ENCODE results near the gene FNIP1. TPM values are rescaled to one million over a fixed set of nuclear protein-coding genes. Genes with fewer than 3 reads are reported as not detected.

FNIP1 gene
- total and polyA plus RNA-seq, 8 donors: 21.5 to 49.3 (median 25.5) TPM

DNA sequence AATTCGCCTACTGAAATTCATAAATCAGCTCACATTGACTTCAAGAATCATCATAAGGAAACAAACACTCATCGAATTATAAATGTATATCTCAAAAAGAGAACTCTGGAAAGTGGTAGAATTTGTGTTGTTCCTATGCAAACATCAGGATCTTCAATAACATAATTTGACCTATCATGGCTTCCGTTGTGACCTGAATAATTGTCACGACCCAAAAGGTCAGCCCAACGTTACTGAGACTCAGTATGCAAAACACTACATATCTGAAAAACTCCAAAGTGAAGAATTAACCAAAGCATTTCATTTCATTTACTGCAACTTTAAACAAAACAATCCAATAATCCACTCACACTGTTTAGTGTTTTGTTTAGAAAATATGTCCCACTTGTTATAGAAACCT is 163.0 kb downstream of the FNIP1 start:
- intact Hi-C loops (cut with DNase I): no loop called here
- DNase-seq (no peak), ATAC-seq (no peak)
- H3K9me3 ChIP-seq: no peaks in the 10 kb centered on the region
- no peaks in the 10 kb centered on the region for H3K27me3 ChIP-seq
- H3K4me3 ChIP-seq: peak overlapping the region; percentile 66 to 76
- H3K27ac ChIP-seq: peak overlapping the region; percentile 99
- H3K36me3 ChIP-seq: no peaks in the 10 kb centered on the region
- TF ChIP-seq, protein P1, sequence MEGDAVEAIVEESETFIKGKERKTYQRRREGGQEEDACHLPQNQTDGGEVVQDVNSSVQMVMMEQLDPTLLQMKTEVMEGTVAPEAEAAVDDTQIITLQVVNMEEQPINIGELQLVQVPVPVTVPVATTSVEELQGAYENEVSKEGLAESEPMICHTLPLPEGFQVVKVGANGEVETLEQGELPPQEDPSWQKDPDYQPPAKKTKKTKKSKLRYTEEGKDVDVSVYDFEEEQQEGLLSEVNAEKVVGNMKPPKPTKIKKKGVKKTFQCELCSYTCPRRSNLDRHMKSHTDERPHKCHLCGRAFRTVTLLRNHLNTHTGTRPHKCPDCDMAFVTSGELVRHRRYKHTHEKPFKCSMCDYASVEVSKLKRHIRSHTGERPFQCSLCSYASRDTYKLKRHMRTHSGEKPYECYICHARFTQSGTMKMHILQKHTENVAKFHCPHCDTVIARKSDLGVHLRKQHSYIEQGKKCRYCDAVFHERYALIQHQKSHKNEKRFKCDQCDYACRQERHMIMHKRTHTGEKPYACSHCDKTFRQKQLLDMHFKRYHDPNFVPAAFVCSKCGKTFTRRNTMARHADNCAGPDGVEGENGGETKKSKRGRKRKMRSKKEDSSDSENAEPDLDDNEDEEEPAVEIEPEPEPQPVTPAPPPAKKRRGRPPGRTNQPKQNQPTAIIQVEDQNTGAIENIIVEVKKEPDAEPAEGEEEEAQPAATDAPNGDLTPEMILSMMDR (IDR thresholded peaks at IDR 0.05): no peak
- H3K4me1 ChIP-seq: peaks cover 0 to 55% of the 10 kb centered on the region in 2 donors

DNA sequence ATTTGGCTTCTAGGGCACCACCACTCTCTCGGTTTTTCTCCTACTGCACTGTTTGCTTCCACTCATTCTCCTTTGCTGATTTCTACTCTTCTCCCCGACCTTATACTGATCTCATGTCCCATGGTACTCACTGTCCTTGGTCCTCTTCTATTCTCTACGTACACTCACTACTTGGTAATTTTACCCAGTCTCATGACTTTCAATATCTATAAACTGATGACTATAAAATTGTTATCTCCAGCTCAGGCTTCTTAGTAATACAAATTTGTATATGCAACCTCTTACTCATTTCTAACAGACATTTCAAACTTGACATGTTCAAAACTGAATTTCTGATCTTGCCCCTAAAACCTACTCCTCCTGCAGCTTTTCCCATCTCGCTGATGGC is 165.9 kb downstream of the FNIP1 start:
- H3K36me3 ChIP-seq: no peaks in the 10 kb centered on the region
- H3K27me3 ChIP-seq: no peaks in the 10 kb centered on the region
- no peak overlapping the region for H3K4me3 ChIP-seq
- no peak overlapping the region for H3K27ac ChIP-seq
- ATAC-seq (no peak), DNase-seq (no peak)
- H3K9me3 ChIP-seq: no peaks in the 10 kb centered on the region
- intact Hi-C loops (cut with DNase I): no loop called here
- H3K4me1 ChIP-seq: peaks cover 0 to 48% of the 10 kb centered on the region in 2 donors
- TF ChIP-seq, protein P1 (IDR thresholded peaks at IDR 0.05): no peak

DNA sequence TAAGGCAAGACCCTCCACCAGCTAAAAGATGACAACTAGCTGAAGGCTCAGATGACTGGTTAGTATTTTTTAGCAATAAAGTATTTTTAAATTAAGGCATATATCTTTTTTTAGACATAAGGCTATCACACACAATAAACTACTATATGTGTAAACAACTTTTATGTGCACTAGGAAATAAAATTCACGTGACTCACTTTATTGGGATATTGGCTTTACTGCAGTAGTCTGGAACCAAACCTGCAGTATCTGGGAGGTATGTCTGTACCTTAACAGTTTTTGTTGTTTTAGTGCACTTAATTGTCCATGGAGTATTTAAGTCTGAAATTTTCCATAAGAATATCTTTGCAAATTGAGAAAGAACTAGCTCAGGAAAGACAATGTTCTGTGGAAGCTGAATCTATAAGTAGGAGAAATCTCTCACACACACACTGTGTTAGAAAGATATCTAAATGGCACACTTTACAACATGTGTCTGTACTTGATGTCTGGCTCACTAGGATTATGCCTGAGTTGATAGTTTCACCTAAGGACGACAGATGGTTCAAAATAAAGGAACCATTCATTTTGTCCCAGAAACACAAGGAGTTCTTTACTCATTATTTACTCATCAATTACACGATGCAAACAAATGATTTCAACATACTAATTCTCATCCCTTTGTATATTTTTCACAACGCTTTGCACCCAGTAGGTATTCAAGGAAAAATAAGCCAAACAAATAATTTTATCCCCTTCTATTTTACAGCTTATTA is 166.4 kb downstream of the FNIP1 start:
- TF ChIP-seq, protein P1 (IDR thresholded peaks at IDR 0.05): no peak
- DNase-seq (no peak), ATAC-seq (no peak)
- no peaks in the 10 kb centered on the region for H3K27me3 ChIP-seq
- no peaks in the 10 kb centered on the region for H3K36me3 ChIP-seq
- no peaks in the 10 kb centered on the region for H3K9me3 ChIP-seq
- no peak overlapping the region for H3K4me3 ChIP-seq
- H3K4me1 ChIP-seq: peaks cover 0 to 48% of the 10 kb centered on the region in 2 donors
- no peak overlapping the region for H3K27ac ChIP-seq
- intact Hi-C loops (cut with DNase I): no loop called here

DNA sequence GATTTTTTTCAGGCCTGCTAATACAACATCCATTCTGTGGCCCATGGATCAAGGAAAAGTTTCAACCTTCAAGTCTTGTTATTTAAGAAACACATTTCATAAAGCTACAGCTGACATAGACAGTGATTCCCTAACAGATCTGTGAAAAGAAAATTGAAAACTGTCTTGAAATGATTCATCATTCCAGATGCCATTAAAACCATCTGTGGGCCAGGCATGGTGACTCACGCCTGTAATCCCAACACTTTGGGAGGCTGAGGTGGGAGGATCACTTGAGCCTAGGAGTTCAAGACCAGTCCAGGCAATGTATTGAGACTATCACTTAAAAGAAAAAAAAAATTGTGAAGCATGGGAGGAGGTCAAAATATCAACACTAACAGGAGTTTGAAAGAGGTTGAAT is 167.8 kb downstream of the FNIP1 start:
- Histone ChIP-seq H3K27me3 (no peaks in the 10 kb centered on the region), H3K4me1 (peaks cover 0 to 45% of the 10 kb centered on the region in 2 donors), H3K9me3 (no peaks in the 10 kb centered on the region), H3K4me3 (no peak overlapping the region), H3K36me3 (no peaks in the 10 kb centered on the region), H3K27ac (no peak overlapping the region)
- TF ChIP-seq, protein P1 (IDR thresholded peaks at IDR 0.05): no peak
- no peak for DNase-seq
- no peak for ATAC-seq
- intact Hi-C loops (cut with DNase I): no loop called here

DNA sequence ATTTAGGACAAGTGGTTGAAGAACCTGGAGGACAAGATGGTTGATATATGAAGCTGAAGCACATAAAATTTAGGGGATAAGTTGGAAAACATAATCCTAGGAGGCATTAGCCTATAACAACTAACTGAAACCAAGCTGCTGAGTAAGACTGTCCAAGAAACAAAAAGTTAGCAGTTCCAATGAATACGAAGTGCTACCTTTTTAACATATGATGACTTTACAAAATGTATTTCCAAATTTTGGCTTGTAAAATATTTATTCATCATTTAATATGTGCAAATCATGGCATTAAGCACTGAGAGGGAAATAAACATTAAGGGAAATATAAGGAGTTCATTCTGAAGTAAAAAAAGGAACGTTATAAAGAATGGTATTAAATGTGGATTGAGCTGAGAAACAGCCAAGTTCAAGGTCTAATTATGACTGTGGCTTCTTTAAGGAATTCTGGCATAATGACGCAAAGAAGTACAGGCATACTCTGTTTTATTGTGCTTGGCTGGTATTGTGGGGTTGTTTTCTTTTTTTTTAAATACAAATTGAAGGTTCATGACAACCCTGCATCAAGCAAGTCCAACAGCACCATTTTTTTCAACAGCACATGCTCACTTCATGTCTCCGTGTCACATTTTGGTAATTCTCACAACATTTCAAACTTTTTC is 169.5 kb downstream of the FNIP1 start:
- Histone ChIP-seq H3K4me3 (no peak overlapping the region), H3K27ac (no peak overlapping the region), H3K27me3 (no peaks in the 10 kb centered on the region), H3K9me3 (no peaks in the 10 kb centered on the region), H3K36me3 (no peaks in the 10 kb centered on the region), H3K4me1 (peaks cover 0 to 28% of the 10 kb centered on the region in 2 donors)
- TF ChIP-seq, protein P1 (IDR thresholded peaks at IDR 0.05): no peak
- ATAC-seq (no peak), DNase-seq (no peak)
- intact Hi-C loops (cut with DNase I): no loop called here
